Activated T-cell treated with anti-CD3 and anti-CD28 coated beads, Interleukin-2, amount 50 U/mL, for 48 hours (primary cell): ENCODE data around the gene STXBP4.

Experiments
- DNase-seq, 2 experiments: peaks; one replicate each; pipeline ENCODE4 v3.0.0-alpha.2; 2020

Gene STXBP4

DNA sequence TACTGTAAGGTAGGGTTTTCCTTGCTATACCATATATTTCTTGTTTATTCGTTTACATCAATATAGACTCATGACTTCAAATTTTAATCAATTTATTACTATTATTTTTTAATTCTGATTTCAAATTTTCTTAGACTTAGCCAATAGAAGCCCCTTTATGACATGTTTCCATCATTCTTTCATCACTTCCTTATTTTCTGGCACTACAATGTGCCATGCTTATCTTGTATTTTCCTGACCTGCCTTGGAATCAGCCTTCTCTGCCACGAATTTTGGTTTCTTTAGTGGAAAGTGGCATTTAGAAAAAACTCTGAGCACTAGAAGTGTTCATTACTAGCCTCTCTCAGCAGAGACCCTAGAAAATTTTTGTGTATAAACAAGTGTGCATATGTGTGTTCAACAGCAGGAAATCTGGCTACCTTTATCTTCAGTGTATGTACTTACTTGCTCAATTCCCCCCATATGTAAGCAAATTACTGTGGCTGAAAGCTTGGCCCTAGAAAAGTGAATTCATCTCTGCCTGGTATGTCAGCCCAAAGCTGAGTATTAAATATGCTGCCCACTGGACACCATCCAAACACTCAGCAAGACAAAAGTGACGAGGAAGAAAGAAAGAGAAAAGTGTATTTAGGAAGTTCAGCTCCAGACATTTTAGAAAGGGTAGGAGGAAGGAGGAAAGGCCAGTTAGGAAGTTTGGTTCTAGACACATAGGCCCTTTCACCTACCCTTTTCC, 4.0 kb downstream of the STXBP4 start:
- no peak for DNase-seq

DNA sequence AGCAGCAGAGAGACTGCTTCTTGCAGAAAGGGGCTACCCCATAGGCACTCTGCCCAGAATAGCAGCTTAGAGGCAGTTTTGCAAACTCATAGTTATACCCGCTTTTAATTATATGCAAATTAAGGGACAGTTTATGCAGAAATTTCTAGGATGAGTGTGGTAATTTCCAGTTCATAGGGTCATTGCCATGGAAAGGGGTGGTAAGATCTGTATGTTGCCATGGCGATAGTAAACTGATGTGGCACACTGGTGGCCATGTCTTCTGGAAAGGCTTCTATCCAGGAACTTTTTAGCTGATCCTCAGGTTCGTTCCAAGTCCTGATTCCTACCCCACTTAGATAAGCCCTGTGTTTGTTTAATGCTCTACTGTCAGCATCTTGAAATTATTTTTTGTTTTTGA, 6.2 kb downstream of the STXBP4 start:
- DNase-seq, result no peak

DNA sequence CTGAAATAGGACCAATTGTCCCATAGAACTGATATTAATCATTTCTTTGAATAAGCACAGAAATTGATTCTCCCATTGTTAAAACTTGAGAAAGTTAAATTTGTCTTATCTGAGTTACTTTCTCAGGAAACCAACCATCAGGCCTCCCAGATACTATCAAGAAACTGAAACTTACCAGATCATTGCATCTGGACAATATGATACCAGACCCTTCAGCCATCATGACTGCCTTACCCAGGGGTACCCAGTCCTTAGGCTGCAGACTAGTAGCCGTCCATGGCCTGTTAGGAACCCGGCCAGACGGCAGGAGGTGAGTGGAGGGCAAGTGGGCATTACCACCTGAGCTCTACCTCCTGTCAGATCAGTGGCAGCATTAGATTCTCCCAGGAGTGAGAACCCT, 7.8 kb downstream of the STXBP4 start:
- no peak for DNase-seq

DNA sequence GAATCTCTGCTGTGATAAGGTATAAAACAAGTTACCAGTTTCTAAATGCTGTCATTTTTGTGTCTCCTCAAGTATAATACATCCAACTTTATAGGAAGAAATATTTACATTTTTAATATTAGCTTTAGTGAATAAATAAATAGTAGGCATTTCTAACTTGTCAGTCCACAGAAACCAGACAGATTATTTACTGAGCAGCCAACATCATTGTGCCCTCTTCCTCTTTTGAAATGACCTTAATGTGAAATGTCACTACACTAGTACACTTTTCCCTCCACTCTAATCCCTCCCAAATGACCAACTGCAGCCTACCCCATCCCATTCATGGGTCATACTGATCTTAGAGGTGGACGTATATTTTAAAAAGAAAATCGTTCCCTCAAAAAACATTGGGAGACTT, 9.2 kb downstream of the STXBP4 start:
- no peak for DNase-seq

DNA sequence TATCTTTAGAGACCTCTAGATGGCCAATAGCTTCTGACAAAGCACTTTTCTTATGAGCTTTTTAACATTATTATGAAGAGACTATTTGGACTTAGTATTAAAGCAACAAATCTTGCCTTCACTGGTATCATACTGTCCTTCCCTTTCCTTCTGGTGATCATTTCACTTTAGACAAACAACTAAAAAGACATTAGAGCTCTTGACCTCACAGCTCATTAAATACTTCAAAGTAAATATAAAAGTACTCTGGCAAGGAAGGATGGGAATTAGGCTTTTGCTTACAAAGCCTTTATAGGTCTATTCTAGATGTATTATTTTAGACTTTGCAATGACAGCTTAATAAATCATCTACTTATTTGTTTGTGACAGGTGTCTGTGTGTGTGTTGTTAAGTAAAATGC, 11.1 kb downstream of the STXBP4 start:
- DNase-seq, result no peak

DNA sequence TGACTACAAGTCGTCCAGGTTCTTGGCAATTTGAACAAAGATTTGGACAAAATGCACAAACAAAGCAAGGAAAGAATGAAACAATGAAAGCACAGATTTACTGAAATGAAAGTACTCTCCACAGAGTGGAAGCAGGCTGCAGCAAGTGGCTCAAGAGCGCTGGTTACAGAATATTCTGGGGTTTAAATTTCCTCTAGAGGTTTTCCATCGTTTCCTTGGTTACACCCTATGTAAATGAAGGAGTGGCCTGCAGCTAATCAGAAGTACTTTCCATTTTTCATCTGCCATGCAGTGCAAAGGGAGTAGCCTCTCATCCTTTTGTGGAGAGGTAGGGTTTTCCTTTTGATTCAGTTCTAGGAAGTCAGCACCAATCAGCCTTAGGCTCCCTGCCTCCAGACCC, 11.8 kb downstream of the STXBP4 start:
- DNase-seq, result no peak

DNA sequence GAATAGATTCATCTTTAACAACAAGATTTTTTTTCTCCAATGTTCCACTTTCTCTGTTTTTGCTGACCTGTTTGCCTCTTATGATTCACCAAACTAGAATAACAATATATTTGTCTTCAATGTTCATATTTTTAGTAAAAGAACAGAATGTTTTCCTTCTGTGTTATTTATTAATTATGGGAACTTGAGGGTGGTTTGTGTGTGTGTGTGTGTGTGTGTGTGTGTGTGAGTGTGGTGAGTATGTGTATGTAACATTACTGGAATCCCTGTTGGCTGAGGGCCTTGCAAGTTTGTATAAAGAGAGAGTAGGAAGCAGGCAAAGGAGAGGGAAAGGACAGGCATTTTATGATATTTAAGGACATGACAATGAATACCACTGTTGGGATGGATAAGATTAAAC, 13.8 kb downstream of the STXBP4 start:
- DNase-seq, result no peak

DNA sequence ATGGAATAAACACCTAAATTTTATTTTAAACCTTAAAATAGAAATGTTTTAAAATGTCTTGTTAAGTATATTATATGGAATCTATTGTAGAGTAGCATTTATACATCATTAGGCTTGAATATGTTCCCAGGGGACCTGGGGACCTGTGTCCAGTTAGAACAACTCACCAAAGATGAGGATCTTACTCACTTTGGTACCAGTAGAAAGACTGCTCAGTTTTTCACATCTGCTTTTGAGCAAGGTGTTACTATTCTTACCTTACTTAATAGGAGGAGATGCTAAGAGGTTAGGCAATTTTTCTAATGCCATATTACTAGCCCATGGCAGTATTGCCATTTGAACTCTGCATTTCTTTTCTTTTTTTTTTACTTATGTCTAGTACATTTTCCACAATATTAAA, 14.7 kb downstream of the STXBP4 start:
- DNase-seq, result no peak

DNA sequence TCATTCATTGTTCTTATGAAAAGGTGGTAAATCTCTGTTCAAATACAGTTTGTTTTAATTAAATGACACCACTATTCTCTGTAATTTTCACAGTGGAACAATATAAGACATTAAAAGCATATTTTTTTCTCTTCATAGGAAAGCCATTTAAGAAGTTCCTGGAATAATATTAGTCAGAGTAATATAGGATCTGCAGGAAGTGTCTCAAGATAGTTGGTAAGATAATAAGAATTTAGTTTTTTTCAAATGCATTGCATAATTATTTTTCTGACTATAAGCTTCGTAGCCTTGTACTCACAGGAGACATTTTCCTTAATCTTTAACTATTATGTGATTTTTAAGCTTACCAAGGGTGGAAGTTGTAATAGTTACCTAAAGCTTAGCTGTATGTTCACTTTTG, 16.9 kb downstream of the STXBP4 start:
- DNase-seq, result no peak

DNA sequence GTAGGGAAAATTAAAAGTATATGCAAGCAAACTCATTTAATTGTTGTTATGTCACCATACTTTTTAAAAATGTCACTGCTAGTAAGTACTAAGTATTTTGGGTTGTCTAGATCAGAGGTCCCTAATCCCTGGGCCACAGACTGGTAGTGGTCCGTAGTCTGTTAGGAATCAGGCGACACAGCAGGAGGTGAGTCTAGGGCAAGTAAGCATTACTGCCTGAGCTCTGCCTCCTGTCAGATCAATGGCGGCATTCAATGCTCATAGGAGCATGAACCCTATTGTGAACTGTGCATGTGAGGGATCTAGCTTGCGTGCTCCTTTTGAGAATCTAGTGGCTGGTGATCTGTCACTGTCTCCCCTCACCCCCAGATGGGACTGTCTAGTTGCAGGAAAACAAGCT, 21.6 kb downstream of the STXBP4 start:
- no peak for DNase-seq

DNA sequence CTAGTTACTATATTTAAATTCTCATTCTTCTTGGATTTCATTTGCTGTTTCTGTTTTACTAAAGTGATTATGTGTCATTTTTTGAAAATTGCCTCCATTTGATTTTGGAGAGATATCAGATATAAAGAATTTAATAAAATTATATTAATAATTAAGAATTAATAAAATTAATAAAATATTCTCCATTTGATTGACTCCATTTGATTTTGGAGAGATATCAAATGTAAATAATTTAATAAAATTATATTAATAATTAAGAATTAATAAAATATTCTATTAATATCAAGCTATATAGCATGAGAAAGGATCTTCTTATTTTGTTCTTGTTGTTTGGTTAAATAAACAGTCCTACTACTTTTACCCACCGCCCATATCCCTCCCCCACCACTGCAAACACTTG, 23.0 kb downstream of the STXBP4 start:
- no peak for DNase-seq

DNA sequence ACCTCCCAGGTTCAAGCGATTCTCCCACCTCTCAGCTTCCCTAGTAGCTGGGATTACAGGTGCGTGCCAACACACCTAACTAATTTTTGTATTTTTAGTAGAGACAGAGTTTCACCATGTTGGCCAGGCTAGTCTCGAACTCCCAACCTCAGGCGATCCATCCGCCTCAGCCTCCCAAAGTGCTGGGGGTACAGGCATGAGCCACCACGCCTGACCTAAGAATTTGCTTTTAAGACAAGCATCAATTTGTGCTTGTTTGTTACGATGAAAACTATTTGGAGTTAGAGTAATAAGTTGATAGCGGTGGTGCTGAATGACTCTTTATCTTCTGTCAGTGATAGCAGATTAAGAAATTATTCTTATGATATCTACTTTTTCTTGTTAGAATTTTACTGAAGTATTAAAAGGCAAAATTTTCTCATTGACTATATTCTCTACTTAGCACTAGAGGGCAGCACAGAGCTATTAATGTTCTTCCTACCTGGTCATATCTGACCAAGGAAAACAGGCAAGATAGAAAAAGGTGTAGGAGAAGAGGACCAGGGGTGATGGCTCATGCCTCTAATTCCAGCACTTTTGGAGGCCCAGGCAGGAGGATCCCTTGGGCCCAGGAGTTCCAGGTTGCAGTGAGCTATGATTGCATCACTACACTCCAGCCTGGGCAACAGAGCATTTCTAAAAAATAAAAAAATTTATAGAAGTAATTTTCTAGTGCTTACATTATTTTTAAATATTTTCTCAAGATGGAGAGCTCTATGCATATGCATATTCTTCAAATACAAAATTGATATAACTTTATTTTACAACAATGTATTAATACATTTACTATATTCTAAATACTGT, 24.5 kb downstream of the STXBP4 start:
- no peak for DNase-seq

DNA sequence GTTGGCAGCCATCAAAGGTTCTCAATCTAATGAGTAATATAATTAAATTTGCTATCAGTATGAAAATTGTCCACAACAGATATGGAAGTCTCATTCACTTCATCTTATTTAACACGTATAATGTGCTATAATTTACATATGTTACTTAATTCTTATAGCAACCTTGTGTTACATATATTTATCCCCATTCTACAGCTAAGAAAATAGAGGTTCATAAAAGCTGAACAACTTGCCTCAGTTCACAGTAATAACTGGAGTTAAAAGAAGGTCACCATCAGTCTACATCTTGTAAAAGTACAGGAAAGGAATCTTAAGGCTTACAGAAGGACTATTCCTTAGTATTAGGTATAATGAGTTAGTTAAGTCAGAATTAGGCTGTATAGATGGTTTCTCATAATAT, 27.9 kb downstream of the STXBP4 start:
- no peak for DNase-seq

DNA sequence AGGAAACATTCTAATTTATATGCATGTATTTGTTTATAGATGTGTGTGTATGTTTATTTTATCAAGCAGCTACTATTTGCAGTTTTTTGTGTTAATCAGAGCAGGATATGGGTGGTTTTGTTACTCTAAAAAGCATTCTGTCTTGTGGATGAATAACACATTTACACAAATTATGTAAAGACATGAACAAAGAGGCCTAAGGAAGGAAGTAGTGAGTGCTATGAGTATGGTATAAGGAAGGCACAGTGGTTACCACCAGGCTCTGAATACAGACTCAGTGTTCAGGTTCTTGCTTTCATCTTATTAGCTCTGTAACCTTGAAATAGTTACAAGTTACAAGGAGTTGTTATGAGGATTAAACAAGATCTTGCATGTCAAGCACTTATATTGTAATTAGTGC, 33.9 kb downstream of the STXBP4 start:
- no peak for DNase-seq

DNA sequence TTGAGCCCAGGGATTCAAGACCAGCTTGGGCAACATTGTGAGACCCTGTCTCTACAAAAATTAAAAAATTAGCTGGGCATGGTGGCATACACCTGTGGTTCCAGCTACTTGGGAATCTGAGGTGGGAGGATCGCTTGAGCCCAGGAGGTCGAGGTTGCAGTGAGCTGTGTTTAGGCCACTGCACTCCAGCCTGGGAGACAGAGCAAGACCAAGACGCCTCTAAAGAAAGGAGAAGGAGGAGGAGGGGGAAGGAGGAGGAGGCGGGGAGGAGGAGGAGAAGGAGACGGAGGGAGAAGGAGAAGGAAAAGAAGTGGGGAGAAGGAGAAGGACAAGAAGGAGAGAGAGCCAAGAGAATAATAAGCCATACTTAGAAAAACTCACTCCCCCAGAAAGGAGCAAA, 35.9 kb downstream of the STXBP4 start:
- DNase-seq, result no peak

DNA sequence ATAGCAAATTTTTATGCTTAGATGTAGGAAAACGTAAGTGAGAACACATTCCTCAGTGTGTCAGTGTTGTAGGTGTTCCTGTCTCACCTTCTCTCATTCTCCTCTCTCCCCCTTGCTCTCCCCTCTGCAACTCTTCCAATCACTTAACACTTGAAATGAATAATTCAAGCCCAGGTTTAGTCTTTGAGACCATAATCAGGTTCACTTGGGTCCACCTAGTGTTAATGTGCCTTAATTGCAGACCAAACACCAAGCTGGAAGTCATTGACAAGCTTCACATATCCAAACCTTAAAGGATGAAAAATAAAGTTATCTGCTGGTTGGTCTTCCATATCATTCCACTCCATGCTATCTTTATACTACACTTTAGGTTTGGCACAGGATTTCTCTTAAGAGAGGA, 37.0 kb downstream of the STXBP4 start:
- DNase-seq, result no peak

DNA sequence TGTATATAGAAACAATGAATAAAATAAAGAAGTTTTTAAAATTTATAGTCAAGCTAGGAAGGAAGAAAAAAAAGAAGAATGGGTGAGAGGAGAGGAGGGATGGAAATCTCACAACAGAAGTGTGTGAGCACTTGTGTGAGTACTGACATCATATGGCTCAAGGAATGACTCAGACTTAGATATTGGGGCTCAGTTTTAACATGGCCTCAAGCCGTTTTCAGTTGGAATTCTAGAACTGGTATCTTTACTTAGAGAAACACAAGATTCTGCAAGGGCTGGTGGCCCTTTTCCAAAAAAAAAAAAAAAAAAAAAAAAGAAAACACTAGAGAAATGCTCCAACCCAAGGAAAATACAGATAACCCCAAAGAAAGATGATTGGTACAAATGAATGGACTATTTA, 55.1 kb downstream of the STXBP4 start:
- no peak for DNase-seq

DNA sequence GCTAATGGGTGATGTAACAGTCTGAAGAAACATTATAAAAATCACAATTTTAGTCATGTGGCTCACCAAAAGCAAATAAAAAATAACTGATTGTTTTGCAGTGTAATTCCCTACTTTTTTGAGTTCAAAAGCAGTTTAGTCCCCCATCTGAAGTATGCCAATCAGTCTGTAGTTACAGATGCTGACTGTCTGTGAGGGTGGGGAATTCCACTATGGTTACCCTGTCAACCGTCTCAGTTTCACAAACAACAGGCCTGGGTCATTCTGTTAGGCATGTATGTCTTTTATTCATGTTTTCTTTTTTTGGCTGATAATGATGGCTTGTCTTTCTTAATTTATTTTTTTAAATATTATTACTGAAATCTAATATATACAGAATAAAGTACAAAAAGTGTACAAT, 69.3 kb downstream of the STXBP4 start:
- DNase-seq, result no peak

DNA sequence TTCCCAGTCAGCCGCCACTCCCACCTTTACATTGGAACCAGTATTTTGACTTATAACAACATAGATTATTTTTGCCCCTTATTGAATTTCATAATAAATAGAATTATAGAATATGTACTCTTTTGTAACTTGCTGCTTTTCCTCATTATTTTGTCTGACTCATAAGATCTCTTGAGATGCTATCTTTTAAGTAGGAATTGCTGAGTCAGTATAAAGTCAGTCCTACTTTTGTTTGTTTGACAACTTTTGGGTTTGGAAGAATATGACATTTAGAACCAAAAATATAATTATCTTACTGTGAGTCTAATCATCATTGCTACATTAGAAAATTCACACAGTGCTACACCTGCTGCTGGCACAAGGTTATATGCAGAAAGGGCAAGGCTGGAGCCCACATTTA, 69.7 kb downstream of the STXBP4 start:
- DNase-seq, result no peak

DNA sequence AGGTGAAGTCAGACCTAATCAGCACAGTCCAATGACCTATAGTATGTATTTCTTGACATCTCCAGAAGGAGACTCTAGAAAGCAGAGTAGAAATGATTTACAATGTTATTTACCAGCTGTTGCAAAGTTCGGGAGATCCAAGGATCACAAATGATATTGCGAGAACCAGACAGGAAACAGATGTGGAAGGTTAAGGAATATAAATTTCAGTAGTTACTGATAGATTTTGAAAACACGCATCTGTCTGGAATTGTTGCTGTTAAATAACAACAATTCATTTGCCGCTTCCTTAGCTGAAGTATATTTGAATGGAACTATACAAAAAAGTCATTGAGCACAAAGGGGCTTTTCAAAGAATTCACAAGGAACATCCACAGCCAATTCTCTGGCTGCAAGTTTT, 72.0 kb downstream of the STXBP4 start:
- no peak for DNase-seq

DNA sequence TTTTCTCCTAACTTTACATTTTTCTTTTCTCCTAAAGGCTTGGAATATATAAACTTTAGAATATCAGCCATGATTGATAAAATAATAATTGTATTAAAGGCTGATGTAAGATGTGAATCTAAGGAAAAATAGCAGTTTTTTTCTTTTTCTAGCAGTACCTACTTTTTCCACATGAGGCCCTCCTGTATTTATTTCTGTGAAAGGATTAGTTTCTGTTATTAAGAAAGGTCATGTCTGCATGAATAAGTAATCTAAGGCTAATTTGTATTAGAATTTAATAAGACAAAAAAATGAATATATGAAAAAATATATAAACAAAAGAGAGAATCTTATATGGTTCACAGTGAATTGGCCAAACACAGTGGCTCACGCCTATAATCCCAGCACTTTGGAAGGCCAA, 85.3 kb downstream of the STXBP4 start:
- DNase-seq, result no peak

DNA sequence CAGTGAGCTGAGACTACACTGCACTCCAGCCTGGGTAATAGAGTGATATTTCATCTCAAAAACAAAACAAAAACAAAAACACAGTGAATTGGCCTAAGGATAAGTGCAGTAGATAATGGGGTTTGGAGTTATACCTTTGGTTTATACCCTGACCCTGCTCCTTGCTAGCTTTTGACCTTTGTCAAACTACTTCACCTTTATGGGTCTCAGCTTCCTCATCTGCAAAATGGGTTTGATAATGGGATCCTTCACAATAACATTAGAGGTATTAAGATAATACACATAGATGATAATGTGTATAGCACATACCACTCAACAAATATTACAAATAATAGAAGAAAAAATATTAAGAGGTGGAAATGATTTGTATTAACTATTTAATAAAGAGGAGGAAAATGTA, 85.9 kb downstream of the STXBP4 start:
- no peak for DNase-seq

DNA sequence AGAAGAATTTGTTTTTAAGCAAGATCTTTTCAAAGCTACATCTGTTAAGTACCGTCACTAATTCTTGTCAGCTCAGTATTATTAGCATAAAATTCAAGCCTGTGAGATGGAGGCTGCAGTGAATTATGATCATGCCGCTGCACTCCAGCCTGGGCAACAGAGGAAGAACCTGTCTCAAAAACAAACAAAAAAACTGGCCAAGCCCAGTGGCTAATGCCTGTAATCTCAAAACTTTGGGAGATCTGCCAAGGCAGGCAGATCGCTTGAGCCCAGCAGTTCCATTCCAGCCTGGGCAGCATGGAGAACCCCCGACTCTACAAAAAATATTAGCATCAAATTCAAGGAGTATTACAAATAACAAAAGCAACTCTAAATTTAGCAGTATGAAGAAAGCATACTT, 88.0 kb downstream of the STXBP4 start:
- no peak for DNase-seq

DNA sequence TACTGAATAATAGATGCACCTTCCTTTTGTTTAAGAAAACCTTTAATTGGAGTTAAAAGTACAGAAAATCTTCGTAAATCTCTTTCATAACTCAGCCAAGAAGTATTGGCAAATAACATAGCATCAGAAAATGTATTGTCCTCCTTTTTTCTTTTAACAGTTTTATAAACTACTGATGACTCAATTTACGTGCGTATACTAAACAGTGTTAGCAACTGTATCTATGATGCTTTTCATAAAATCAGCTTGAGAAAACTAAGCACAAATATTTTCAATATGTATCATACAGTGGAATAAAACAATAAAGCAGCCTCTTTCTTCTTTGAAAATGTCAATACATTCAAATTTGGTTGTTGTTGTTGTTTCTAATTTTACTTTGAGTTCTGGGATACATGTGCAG, 88.6 kb downstream of the STXBP4 start:
- DNase-seq, result no peak

DNA sequence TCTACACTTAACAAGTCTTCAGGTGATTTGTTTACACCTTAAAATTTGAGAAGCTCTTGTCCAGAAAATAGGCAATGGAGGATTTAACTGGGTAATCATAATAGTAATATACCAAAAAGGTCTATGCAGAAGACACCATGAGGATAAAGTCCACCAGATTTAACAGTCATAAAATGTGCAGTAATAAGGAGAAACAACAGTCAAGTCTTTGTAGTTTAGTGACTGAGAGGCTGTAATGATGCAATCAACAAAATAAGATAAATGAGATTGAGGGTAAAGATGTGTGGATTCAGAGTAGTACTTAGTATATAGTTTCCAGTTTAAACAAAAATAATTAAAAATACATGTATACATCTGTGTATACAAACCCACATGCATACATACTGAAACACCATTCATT, 91.2 kb downstream of the STXBP4 start:
- DNase-seq, result no peak
